ENCODE measurements around the gene SETD2. TPM values are rescaled to one million over a fixed set of nuclear protein-coding genes. Genes with fewer than 3 reads are reported as not detected.
A peak's percentile ranks its signal among the peaks of the same experiment; 100 is the strongest.

Gene SETD2
- total and polyA plus RNA-seq, 9 of the 15 experiments (the other 6 are each of a cell fraction or from before 2014, with no cell fraction given), result 8.2 to 44.0 (median 33.6) TPM

GRCh38 chr3:47156396-47156795 is 7.5 kb downstream of the SETD2 start:
- ChIA-PET CTCF (ENCODE audit: low intra/inter-chr PET ratio) (no interaction called here), POLR2A (interaction anchor here (0.6 to 1.3 kb wide), 2 partner anchors 9 to 128 kb away, joined by 3 read pairs; no protein-coding TSS in a partner anchor)
- DNase-seq (ENCODE audit: extremely low read depth in 1 of 4, low spot score in 3 of 4) (no peak), FAIRE-seq (no peak), ATAC-seq (peak; percentile 53)
- no peak overlapping the region for H3K4me3 ChIP-seq
- peaks cover 9 to 33% of the 10 kb centered on the region in 2 experiments for H3K4me1 ChIP-seq (replicated peaks in 1 of 2; ENCODE audit: control insufficient read depth in 2 of 2, insufficient read depth in 2 of 2, low read length in 2 of 2)
- H4K20me1 ChIP-seq (replicated peaks; ENCODE audit: control insufficient read depth, insufficient read depth, low read length), result peaks cover 34% of the 10 kb centered on the region
- H3K79me2 ChIP-seq (ENCODE audit: control insufficient read depth, insufficient read depth, low read length), result peaks cover 97% of the 10 kb centered on the region
- TF ChIP-seq, protein P1, sequence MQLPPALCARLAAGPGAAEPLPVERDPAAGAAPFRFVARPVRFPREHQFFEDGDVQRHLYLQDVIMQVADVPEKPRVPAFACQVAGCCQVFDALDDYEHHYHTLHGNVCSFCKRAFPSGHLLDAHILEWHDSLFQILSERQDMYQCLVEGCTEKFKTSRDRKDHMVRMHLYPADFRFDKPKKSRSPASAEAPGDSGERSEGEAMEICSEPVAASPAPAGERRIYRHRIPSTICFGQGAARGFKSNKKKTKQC (CRISPR knock-in tag; IDR thresholded peaks at IDR 0.05), result no peak
- TF ChIP-seq PTBP1 (IDR thresholded peaks at IDR 0.05; ENCODE audit: low read depth, low read length) (no peak), XRCC3 (IDR thresholded peaks at IDR 0.05) (no peak), CGGBP1 (CRISPR knock-in tag; IDR thresholded peaks at IDR 0.05) (no peak), TAF15 (IDR thresholded peaks at IDR 0.05; ENCODE audit: low read depth, low read length) (no peak), POLR2B (IDR thresholded peaks at IDR 0.05; ENCODE audit: low read depth, partially characterized antibody) (no peak), ZNF239 (CRISPR knock-in tag; IDR thresholded peaks at IDR 0.05) (no peak), ZKSCAN3 (CRISPR knock-in tag; IDR thresholded peaks at IDR 0.05) (no peak), NFE2L1 (tag; IDR thresholded peaks at IDR 0.05; ENCODE audit: borderline replicate concordance, low read depth) (no peak), CAMTA2 (CRISPR knock-in tag; conservative IDR thresholded peaks at IDR 0.05) (no peak)
- TF ChIP-seq, protein P2, sequence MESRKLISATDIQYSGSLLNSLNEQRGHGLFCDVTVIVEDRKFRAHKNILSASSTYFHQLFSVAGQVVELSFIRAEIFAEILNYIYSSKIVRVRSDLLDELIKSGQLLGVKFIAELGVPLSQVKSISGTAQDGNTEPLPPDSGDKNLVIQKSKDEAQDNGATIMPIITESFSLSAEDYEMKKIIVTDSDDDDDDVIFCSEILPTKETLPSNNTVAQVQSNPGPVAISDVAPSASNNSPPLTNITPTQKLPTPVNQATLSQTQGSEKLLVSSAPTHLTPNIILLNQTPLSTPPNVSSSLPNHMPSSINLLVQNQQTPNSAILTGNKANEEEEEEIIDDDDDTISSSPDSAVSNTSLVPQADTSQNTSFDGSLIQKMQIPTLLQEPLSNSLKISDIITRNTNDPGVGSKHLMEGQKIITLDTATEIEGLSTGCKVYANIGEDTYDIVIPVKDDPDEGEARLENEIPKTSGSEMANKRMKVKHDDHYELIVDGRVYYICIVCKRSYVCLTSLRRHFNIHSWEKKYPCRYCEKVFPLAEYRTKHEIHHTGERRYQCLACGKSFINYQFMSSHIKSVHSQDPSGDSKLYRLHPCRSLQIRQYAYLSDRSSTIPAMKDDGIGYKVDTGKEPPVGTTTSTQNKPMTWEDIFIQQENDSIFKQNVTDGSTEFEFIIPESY (CRISPR knock-in tag; IDR thresholded peaks at IDR 0.05), result no peak
- H3K27ac ChIP-seq (ENCODE audit: extremely low read depth, low read depth, low read length), result no peak overlapping the region
- no peak overlapping the region for H2AFZ ChIP-seq (ENCODE audit: low read depth, low read length)
- WGBS (ENCODE audit: insufficient coverage, low coverage, missing lambda C conversion rate), result 64% methylated on average over 1 of the region's 1 CpG
- intact Hi-C loops (cut with micrococcal nuclease), result no loop called here
- no peak overlapping the region for H3K4me2 ChIP-seq (ENCODE audit: insufficient read depth, low read length)
- peaks cover 9% of the 10 kb centered on the region; the same call in 2 of the 3 replicates for H3K36me3 ChIP-seq (ENCODE audit: control insufficient read depth, insufficient read depth, low read length)
- peaks cover 3% of the 10 kb centered on the region for H3K9me1 ChIP-seq (ENCODE audit: control insufficient read depth, insufficient read depth, low read length)
- H3K27me3 ChIP-seq (ENCODE audit: control insufficient read depth in 2 of 2, insufficient read depth in 2 of 2, low read length in 2 of 2), result no peaks in the 10 kb centered on the region
- no peak overlapping the region for H3K9ac ChIP-seq (ENCODE audit: insufficient read depth in 1 of 2, low read depth in 2 of 2, low read length in 2 of 2)
- in situ Hi-C loops (cut with MboI), result no loop called here
- no TSS peak for BruUV-seq (replicated peaks)
- H3K9me3 ChIP-seq (replicated peaks; ENCODE audit: control insufficient read depth, insufficient read depth, low read depth, low read length), result no peaks in the 10 kb centered on the region
